NCI-H1105 treated with DMSO at 0.1 percent for 48 hours (cell line): Measurements from ENCODE around the gene FGD4.

Experiments
- DNase-seq: peaks from one replicate; lab custom pipeline; 2025; lab: John Stamatoyannopoulos, UW

FGD4 gene

DNA sequence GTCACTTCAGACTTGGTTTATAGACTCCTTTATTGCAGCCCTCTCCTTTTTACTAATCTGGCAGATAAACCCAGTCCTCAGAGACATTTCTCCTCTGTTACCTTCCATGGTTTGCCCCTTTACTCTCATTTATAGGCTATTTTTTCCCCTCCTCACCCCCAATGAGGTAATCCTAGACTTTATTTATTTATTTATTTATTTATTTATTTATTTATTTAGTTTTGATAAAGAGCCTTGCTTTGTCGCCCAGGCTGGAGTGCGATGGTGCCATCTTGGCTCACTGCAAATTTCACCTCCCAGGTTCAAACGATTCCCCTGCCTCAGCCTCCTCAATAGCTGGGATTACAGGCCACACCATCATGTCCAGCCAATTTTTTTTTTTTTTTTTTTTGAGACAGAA lies 8.4 kb downstream of the FGD4 start:
- DNase-seq, result no peak

DNA sequence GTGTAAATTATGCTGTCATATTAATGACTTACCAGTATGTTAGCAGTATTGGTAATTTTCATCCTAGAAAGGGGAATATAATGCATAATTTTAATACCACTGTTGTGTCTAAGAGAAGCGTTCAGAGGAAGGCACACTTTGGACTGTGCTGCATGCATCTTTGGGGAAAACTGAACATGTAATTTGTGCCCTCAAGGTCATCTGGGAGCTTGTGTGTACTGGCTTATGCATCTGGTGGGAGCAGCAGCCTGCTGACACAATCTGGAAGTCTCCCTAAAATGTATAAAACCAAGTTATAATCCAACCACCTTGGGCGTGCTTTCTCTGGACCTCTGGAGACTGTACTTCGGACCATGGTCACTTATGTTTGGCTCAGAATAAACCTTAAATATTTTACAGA lies 14.1 kb downstream of the FGD4 start:
- DNase-seq, result no peak

DNA sequence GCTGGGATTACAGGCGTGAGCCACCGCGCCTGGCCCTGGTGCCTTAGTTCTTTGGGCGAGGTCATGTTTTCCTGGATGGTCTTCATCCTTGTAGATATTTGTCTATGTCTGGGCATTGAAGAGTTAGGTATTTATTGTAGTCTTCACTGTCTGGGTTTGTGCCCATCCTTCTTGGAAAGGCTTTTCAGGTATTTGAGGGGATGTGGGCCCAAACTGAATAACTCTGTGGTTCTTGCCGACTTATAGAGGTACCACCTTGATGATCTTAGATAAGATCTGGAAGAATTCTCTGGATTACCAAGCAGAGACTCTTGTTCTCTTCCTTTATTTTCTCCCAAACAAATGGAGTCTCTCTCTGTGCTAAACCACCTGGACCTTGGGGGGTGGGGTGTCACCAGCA lies 18.9 kb downstream of the FGD4 start:
- DNase-seq, result no peak

DNA sequence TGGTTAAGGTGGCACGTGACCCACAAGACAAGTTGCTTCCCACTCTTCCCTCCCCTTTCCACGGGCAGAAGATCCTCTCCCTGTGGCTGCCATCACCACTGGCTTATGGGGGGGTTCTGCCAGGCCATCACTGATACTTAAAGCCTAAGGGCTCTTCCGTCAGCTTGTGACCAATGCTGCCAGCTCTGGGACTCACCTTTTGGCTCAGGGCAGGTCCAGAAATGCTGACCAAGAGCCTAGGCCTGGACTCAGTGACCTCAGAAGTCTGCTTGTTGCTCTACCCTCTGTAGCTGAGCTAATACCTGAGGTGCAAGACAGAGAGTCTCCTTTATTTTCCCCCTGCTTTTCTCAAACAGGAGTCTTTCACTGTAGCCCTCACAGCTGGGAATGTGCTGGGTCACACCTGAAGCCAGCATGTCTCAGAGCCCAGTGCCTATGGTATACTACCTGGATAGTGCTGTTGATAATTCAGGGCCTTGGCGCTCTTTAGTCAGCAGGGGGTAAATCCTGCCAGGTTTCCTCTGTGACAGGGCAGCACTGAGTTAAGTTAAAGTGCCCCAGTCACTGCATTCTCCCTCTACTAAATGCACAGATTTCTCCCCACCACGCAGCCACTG lies 19.7 kb downstream of the FGD4 start:
- no peak for DNase-seq

DNA sequence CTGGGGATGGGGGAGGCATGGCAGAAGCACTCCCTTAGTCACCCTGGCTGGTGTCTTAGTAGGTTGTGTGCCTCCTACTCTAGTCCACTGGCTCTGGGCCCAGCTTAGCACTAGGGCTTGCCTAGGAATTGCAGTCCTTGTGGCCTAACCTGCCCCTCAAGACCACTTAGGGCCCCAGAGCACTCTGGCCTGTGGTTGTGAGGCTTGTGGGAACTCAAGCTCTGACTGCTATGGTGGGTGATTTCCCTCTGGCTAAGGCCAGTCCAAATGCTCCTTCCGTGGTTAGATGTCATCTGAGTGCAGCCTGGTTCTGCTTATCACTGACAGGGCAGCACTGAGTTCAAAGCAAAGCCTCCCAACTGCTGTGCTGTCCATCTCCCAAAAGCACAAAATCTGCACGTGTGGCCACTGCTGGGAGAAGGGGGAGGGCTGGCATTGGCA lies 20.2 kb downstream of the FGD4 start:
- no peak for DNase-seq

DNA sequence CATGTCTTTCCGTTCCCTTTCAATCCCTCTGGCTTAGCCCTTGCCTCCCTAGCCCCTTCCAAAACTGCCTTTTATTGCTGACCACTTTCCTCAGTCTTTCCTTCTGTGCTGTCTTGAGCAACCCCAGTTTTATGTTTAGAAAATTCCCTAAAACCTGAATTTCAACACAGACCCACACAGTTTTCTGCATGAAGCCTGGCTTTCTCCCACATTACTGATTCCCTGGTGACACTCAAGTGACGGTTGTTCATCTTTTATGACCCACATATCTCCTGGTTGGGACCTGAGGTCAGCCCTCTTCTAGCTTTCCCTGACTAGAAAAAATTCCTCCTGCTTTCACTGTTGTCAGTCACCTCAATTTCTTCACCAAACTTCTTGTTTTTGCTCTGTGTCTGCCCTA lies 21.0 kb downstream of the FGD4 start:
- DNase-seq, result no peak

DNA sequence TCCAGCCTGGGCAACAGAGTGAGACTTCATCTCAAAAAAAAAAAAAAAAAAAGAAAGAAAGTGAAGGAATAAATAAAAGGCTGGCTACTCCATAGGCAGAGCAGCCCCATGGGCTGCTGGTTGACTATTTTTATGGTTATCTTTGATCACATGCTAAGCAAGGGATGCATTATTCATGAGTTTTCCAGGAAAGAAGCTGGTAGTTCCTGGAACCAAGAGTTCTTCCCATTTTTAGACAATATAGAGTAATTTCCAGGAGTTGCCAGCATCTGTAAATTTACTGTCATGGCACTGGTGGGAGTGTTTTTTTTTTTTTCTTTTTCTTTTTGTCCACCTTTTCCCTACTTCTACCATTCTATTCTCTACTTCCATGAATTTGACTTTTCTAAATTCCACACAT lies 24.2 kb downstream of the FGD4 start:
- no peak for DNase-seq

DNA sequence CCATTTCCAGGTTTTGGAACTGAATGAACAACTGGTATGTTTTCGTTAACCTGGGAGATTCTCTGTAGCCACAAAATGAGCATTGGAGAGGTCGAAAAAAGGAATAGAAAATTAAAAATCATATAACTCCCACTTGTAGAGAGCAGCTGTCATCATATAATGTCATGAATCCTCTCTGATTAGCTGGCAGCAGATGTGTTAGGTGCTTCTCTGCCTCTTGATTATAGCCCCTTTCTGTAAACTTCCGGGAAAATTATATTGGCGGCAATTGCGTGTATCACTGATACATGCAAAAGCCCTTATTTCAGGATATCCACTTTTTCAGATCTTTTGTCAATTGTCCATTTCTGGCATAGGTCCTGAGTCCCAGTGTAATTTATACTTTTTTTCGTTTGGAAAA lies 31.7 kb downstream of the FGD4 start:
- DNase-seq, result peak; percentile 64

DNA sequence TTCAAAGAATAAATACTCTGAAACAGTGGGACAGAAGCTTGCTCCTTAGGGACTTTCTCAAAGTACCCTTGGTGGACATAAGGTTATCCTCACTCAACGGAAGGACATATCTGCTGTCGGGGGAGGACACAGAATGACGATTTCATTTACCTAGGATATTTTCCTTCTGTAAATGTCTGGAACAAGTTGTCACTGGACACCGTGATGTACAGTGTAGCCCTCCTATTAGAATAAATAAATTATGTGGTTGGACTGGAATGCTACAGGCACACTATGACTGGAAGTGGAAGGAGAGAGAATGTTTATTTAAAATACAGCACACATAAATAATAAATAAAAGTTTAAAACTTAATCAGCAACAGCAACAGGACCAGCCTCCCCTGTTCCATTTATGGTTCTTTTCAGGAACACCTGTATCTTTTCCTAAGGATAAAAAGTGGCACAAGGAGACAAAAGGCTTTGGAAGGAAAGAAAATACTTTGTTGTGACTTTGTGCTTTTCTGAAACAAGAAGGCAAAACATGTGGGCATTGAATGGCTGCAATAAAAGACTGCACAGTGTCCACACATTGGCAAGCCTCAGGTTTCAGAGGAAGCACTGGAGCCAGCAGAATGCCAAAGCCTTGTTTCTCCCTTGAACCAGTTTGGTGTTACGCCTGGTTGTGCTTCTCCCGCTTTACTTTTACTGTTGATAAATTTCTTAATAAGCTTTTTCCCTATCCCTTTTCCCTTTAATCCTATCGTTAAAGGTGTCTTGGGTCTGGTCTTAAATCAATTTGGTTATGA lies 36.8 kb downstream of the FGD4 start:
- DNase-seq, result no peak

DNA sequence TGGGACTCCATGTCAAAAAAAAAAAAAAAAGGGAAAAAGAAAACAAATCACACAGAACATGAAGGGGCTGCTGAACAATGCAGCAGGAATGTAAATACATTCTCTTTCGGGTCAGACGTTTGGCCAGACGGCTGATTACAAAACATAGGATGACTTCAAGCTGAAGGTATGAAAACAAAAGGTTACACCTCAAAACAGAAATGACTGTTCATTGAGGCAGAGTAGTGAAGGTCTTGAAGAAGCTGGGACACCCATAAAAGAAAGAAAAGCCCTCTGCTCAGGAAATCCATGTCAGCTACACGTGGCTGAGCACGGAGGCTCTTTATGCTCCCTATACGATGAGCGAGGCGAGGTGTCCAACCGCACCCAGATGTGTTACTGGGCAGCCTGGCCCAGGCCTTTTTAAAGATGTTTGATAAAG lies 37.7 kb downstream of the FGD4 start:
- no peak for DNase-seq

DNA sequence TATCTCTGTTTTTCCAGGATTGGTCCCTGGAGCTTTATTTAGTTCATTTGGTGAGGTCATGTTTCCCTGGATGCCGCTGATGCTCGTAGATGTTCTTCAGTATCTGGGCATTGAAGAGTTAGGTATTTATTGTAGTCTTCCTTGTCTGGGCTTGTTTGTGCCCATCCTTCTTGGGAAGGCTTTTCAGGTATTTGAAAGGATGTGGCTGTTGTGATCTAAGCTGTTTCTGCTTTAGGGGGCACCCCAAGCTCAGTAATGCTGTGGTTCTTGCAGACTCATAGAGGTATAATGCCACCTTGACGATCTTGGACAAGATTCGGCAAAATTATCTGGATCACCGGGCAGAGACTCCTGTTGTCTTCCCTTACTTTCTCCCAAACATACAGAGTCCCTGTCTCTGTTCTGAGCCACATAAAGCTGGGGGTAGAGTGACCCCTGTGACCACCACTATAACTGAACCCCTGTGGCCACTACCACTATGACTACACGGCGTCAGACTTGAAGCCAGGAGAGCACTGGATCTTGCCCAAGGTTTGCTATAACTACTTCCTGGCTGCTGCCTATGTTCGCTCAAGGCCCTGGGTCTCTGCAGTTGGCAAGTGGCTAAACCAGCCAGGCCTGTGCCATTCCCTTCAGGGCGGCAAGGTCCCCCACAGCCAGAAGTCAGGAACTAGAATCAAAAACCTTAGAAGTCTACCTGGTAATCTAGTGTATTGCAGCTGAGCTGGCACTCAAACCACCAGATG lies 40.9 kb downstream of the FGD4 start:
- DNase-seq, result no peak

DNA sequence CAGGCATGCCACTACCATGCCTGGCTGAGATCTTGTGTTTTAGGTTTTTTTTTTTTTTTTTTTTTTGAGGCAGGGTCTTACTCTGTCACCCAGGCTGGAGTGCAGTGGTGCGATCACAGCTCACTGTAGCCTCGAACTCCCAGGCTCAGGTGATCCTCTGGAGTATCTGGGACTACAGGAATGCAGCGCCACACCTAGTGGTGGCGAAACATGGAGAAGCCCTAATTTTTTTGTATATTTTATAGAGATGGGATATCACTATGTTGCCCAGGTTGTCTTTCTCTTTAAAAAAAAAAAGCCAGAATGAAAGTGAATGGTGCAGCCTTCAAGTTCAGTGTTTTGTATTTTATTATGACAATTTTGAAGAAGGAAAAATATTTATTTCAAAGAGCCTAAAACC lies 44.1 kb downstream of the FGD4 start:
- no peak for DNase-seq

DNA sequence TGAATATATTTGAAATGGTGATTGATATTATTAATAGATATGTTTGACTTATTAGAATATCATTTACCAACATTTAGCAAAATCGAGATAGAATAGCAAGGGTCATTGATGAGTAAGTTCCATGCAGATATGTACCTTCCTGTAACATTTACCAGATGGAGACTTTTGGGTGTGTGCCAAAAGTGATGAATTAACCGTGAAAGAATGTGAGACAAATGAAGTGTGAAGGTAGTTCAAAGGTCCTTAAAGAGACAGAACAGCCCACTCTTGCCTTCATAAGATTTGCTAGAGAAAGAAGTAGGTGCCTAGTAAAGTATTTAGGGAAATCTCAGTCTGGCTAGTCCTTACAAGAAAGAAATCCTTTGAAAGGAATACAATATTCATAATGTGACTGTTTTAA lies 45.5 kb downstream of the FGD4 start:
- peak; percentile 13 for DNase-seq

DNA sequence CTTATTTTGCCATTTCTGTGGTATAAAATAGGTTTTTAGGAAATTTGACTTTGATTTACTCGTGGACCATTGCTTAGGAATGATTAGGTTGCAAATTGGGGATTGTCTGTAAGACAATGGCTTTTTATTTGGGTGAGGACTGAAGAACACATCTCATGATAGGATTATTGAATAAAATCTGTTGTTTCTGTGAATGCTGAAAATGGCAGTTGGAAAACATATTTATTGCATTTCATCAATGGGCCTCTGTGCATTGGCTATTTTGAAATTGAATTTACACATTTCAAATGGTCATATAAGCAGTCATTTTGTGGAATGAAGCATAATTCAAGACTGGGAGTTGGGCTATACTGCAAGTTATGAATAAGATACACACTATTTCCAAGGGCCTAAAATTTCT lies 46.0 kb downstream of the FGD4 start:
- no peak for DNase-seq

DNA sequence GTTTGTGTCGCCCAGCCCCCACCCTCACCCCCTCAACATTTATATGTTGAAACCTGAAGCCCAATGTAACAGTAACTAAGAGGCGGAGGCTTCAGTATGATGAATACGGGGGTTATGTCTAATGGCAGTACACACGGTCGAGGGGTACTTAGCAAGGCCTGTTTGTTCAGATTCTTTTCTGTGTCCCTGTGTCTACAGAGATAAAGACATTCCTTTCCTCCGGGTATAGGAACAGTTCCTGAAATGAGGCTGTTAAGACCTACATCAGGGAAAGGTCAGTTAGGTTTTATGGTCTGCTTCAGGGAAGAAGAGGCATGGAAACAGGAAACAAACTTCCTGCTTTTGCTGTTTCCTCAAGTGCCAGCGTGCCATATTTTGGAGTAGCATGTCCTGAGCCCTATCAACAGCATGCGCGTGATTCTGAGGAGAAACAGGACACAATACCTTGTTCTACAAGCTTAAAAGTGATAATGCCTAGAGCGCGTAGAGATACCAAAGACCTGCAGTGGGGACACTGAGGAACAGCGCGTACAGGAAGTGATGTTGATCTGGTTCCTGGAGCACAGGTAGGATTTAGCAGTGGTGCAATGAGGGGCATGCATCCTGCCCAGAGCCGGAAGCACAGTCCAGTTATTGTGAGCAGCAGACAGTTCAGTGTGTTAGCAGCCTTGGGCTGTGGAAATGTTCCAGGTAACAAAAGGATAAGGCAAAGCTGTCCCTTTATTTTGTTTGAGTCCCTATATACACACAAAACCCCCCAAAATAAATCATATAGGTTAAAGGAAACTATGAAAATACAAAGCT lies 47.2 kb downstream of the FGD4 start:
- no peak for DNase-seq

DNA sequence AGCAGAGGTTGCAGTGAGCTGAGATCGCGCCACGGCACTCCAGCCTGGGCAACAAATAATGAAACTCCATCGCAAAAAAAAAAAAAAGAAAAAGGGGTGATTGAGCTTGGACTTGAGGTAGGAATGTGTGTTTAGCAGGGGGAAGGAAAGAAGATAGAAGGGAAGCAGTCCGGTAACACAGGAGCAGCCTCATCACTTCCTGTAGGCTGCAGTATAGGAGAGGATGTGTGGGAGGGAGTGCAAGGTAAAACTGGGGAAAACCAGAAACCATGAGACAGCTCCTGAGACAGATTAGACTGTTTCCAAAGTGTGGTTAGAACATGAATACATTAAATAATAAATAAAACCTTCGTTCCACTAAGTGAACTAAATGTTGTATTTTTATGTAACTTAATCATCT lies 49.2 kb downstream of the FGD4 start:
- no peak for DNase-seq

DNA sequence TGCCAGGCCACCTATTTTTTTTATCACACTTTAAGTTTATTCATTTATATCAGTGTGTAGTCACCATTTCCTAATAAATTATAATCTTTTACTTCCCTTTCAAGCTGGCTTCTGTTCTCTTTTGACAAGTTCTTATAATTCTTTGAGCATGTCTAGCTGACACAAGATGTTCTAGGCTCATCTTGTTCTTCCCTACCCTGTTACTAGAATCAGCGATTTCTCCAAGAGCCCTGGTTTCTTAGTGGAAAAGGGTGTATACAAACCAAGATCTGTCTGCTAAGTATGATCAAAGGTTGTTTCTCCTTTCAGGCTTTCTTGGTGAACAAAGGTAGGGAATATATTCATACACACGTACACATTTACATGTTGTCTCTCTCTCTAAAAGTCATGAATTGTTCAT lies 51.0 kb downstream of the FGD4 start:
- no peak for DNase-seq

DNA sequence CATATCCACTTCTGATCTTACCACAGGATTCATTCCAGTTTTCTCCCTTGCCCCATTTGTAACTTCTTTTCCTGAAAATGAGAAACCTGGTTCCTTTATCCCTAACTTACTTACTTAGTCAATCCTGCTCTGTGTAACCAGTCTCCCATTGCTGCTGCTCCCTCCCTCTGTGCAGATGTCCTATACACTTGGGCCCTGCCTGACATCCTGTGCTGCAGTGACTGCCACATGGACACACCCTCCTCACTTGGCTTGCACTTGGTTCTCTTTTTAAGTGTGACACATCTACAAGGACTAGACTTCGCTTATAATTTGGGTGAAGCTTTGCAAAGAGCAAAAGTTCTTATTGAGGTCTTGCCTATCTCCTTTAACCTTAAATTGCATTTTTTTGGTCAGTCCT lies 51.4 kb downstream of the FGD4 start:
- no peak for DNase-seq

DNA sequence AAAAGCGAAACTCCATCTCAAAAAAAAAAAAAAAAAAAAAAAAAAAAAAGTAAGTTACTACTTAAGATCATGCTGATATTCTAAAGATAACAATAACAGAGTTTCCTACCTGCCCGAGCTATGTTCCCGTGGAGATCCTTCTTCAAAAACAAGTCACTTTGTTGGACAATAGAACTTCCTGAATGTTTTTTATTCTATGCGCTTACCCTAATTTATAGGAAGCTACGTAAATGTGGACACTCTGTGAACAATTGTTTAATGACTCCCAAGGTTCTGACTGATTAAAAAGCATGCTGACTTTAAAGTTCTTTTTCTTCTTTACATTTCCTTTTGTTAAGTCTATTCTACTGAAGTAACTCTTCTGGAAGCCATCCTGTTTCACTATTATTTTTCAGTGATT lies 52.5 kb downstream of the FGD4 start:
- no peak for DNase-seq

DNA sequence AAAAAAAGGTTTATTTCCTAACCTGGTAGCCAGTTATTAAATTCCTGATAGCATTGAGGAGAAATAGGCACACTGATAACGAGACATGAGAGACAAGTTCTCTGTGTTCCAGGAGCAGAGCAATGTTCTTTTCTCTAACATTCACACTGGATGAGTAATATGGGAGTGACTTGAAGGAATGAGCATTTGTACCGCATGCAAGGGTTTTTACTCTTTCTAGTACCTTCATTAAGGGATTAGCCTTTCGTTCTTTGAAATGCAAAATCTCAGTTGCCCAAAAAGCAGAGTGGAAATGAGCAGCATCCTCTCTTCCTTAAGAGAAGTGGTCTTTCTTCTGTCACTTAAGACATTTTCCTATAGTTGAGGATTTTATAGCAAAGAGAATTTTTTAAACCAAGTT lies 54.7 kb downstream of the FGD4 start:
- DNase-seq, result no peak

DNA sequence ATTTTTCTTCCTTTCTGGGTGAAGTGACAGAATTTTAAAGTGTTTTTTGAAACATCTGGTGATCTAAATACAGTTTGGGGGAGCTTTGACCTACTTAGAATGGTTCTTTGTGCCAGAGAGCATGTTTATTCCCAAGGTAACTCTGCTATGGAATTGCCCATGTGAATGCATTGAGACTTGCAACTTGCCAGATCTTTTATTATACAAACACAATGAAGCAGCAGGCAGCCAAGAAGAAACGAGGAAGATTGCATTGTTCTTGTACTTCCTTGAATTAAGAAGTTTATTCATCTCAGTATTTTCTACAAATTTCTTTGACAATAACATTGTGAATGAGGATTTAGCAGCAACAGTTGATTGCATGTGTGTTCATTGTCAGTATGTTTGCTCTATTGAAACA lies 55.5 kb downstream of the FGD4 start:
- no peak for DNase-seq

DNA sequence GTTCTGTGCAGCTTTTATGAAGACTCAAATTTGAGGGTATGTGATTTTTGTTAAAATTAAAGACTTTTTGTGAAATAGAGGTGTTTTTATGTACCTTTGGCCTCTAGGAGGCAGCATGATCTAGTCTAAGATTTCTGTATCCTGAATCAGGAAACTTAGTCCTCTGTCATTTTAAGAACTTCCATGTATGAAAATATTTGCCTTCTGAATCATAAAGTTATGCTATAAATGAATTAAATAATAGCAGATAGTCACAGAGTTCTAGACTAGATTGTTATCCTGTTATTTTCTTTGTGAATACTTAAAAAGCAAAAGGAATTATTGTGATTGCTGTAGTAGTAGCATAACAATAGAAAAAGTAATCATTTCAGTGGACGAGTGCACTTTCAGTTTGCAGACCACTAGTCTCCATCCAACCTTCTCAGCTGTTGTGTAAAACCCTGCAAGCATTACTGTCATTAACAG lies 56.3 kb downstream of the FGD4 start:
- DNase-seq, result peak; percentile 36
